ENCODE measurements around the gene MYBBP1A. TPM values are rescaled to one million over a fixed set of nuclear protein-coding genes. Genes with fewer than 3 reads are reported as not detected.

MYBBP1A gene
- total and polyA plus RNA-seq, 2 of the 4 experiments (the other 2 are of a cell fraction): 22.6 to 45.9 TPM

- TF ChIP-seq CEBPB (IDR thresholded peaks at IDR 0.05; ENCODE audit: low read depth, low read length) (peak; percentile 88), SMC3 (IDR thresholded peaks at IDR 0.05; ENCODE audit: low read depth, low read length) (no peak), RAD21 (IDR thresholded peaks at IDR 0.05; ENCODE audit: low read length) (no peak)
Measured at GRCh38 chr17:4598776-4599504, 43.8 kb upstream of the MYBBP1A start (continued).

GRCh38 chr17:4597975-4598374 is 42.8 kb upstream of the MYBBP1A start:
- ChIA-PET CTCF (no interaction called here), POLR2A (ENCODE audit: unreplicated experiment) (no interaction called here)
- no peak overlapping the region for H4K91ac ChIP-seq (ENCODE audit: insufficient read depth, low read depth, low read length)
- H3K14ac ChIP-seq (replicated peaks; ENCODE audit: low read depth, low read length): no peak overlapping the region
- H2BK120ac ChIP-seq (ENCODE audit: low read depth, low read length): peak overlapping the region; percentile 8; the same call in 1 of the 2 replicates
- TF ChIP-seq MAFK (IDR thresholded peaks at IDR 0.05; ENCODE audit: low read depth, low read length) (no peak), MAZ (IDR thresholded peaks at IDR 0.05; ENCODE audit: borderline replicate concordance, low read depth, low read length) (no peak), FOS (IDR thresholded peaks at IDR 0.05; ENCODE audit: low read depth, low read length) (no peak), POLR2A (IDR thresholded peaks at IDR 0.05; ENCODE audit: low read depth, low read length) (no peak)
- TF ChIP-seq, protein P1, sequence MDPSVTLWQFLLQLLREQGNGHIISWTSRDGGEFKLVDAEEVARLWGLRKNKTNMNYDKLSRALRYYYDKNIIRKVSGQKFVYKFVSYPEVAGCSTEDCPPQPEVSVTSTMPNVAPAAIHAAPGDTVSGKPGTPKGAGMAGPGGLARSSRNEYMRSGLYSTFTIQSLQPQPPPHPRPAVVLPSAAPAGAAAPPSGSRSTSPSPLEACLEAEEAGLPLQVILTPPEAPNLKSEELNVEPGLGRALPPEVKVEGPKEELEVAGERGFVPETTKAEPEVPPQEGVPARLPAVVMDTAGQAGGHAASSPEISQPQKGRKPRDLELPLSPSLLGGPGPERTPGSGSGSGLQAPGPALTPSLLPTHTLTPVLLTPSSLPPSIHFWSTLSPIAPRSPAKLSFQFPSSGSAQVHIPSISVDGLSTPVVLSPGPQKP (IDR thresholded peaks at IDR 0.05; ENCODE audit: borderline replicate concordance, low read depth, low read length): no peak
- H2AFZ ChIP-seq (replicated peaks; ENCODE audit: low read length, poor library complexity): no peak overlapping the region
- peaks cover 3% of the 10 kb centered on the region; the same call in 1 of the 2 replicates for H3K9me1 ChIP-seq (ENCODE audit: insufficient read depth, low read length)
- no peaks in the 10 kb centered on the region for H4K20me1 ChIP-seq (ENCODE audit: insufficient read depth, low read length)
- no peak overlapping the region for H3K56ac ChIP-seq (ENCODE audit: extremely low read depth, insufficient read depth, low read length)
- intact Hi-C loops (cut with micrococcal nuclease) (no loop called here), dilution Hi-C loops (cut with HindIII; ENCODE audit: low sequenced_read_pairs, unreplicated experiment) (no loop called here), in situ Hi-C loops (cut with MboI; ENCODE audit: low sequenced_read_pairs) (no loop called here)
- H3K4me2 ChIP-seq (ENCODE audit: low read depth, low read length): no peak overlapping the region
- H2AK9ac ChIP-seq (replicated peaks; ENCODE audit: low read depth, low read length, poor library complexity): no peak overlapping the region
- no peaks in the 10 kb centered on the region for H3K36me3 ChIP-seq (ENCODE audit: control insufficient read depth, insufficient read depth, low read length)
- no peak overlapping the region for H2BK15ac ChIP-seq (ENCODE audit: low read depth, low read length)
- peak overlapping the region; percentile 22; the same call in 1 of the 2 replicates for H3K27ac ChIP-seq (ENCODE audit: insufficient read depth, low read length)
- no peak overlapping the region for H2BK20ac ChIP-seq (ENCODE audit: low read depth, low read length)
- no peak for ATAC-seq (ENCODE audit: low read depth)
- peak overlapping the region; percentile 70; the same call in 1 of the 2 replicates for H3K18ac ChIP-seq (ENCODE audit: low read depth, low read length)
- H3K9ac ChIP-seq (ENCODE audit: low read depth, low read length): no peak overlapping the region
- H3K4me1 ChIP-seq (ENCODE audit: control insufficient read depth, insufficient read depth, low read length): peaks cover 20% of the 10 kb centered on the region; the same call in 1 of the 2 replicates
- H3K4me3 ChIP-seq (ENCODE audit: insufficient read depth, low read depth, low read length): no peak overlapping the region
- H3K79me1 ChIP-seq (ENCODE audit: low read depth in 1 of 2, low read length in 2 of 2): no peaks in the 10 kb centered on the region
- DNase-seq: no peak
- no peak overlapping the region; the same call in 1 of the 2 replicates for H2AK5ac ChIP-seq (ENCODE audit: low read depth, low read length)
- H4K5ac ChIP-seq (ENCODE audit: low read depth, low read length): peak overlapping the region; percentile 58; the same call in 1 of the 2 replicates
- no peak overlapping the region for H3K4ac ChIP-seq (ENCODE audit: low read depth, low read length)
- no peaks in the 10 kb centered on the region for H3K9me3 ChIP-seq (ENCODE audit: control insufficient read depth, insufficient read depth, low read length)
- 45% methylated on average over 4 of the region's 13 CpGs; no CpG with 5 or more reads in 1 of the 2 experiments for WGBS, 2 experiments (ENCODE audit: extremely low coverage in 2 of 2, insufficient read length in 1 of 2)
- peaks cover 17% of the 10 kb centered on the region for H3K27me3 ChIP-seq (ENCODE audit: control insufficient read depth, insufficient read depth, low read length)
- BruUV-seq (replicated peaks): no TSS peak
- no peak overlapping the region for H2BK5ac ChIP-seq (ENCODE audit: low read depth, low read length, poor library complexity, severe bottlenecking)
- H3K23ac ChIP-seq (ENCODE audit: low read depth, low read length): no peak overlapping the region
- H4K8ac ChIP-seq (ENCODE audit: low read depth in 2 of 2, low read length in 2 of 2): no peak overlapping the region
